Endothelial cell of umbilical vein (primary cell): ENCODE measurements around the gene LORICRIN.

ENCODE experiments used
- EZH2 ChIP-seq: IDR thresholded peaks from 2 replicates; pipeline ENCODE4 v1.6.1; 2012; ENCODE audit warnings: borderline replicate concordance, low read depth, mild to moderate bottlenecking, moderate library complexity, low read length, inconsistent platforms; ENCODE audit not compliant: severe bottlenecking
- JUN ChIP-seq: IDR thresholded peaks from 2 replicates; pipeline ENCODE4 v1.6.1; 2011; ENCODE audit warnings: borderline replicate concordance, low read depth; ENCODE audit not compliant: insufficient read length, insufficient read depth
- MYC ChIP-seq: IDR thresholded peaks from one replicate; pipeline ENCODE4 v1.6.1; 2011; ENCODE audit warnings: mild to moderate bottlenecking, low read depth, low read length
- POLR2AphosphoS5 ChIP-seq: IDR thresholded peaks from 2 replicates; pipeline ENCODE4 v1.6.1; 2012; ENCODE audit warnings: low read depth, mild to moderate bottlenecking, control low read depth, low read length, moderate library complexity; ENCODE audit not compliant: insufficient read depth
- TF ChIP-seq, protein P1 (sequence below), 2 donors: IDR thresholded peaks; 1 replicate in 1 of 2; 2 replicates in 1 of 2; pipeline ENCODE4 v1.5.1; 2011; ENCODE audit warnings: low read length in 2 of 2, mild to moderate bottlenecking in 2 of 2, moderate library complexity in 2 of 2, control low read depth in 1 of 2, inconsistent platforms in 1 of 2, low read depth in 1 of 2; ENCODE audit not compliant: insufficient read depth in 1 of 2; ENCODE audit errors: extremely low read depth in 1 of 2
- TF ChIP-seq, protein P2 (sequence below): IDR thresholded peaks from 2 replicates; pipeline ENCODE4 v1.6.1; 2011; ENCODE audit not compliant: insufficient read depth, insufficient read length

- TF ChIP-seq, protein P1, sequence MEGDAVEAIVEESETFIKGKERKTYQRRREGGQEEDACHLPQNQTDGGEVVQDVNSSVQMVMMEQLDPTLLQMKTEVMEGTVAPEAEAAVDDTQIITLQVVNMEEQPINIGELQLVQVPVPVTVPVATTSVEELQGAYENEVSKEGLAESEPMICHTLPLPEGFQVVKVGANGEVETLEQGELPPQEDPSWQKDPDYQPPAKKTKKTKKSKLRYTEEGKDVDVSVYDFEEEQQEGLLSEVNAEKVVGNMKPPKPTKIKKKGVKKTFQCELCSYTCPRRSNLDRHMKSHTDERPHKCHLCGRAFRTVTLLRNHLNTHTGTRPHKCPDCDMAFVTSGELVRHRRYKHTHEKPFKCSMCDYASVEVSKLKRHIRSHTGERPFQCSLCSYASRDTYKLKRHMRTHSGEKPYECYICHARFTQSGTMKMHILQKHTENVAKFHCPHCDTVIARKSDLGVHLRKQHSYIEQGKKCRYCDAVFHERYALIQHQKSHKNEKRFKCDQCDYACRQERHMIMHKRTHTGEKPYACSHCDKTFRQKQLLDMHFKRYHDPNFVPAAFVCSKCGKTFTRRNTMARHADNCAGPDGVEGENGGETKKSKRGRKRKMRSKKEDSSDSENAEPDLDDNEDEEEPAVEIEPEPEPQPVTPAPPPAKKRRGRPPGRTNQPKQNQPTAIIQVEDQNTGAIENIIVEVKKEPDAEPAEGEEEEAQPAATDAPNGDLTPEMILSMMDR (IDR thresholded peaks at IDR 0.05; ENCODE audit: extremely low read depth in 1 of 2, insufficient read depth in 1 of 2, low read depth in 1 of 2, low read length in 2 of 2): no peak
- TF ChIP-seq, protein P2, sequence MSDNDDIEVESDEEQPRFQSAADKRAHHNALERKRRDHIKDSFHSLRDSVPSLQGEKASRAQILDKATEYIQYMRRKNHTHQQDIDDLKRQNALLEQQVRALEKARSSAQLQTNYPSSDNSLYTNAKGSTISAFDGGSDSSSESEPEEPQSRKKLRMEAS: no peak
- TF ChIP-seq EZH2 (no peak), POLR2AphosphoS5 (no peak), JUN (no peak), MYC (no peak)
These were observed 42.3 kb upstream of the LORICRIN start, which contains the start of gene PRR9 for GRCh38 chr1:153217212-153217611.
